Right lobe of liver (tissue), 4 donors: ENCODE data around the gene KEAP1.

Experiments
- POLR2A ChIP-seq: fragments of 450-650 bp; IDR thresholded peaks from one replicate; pipeline ENCODE4 v1.6.1; 2017; ENCODE audit warnings: antibody characterized with exemption, mild to moderate bottlenecking
- TF ChIP-seq, protein P1 (sequence below), 4 donors: fragments of 200-600 bp in 3 of 4; fragments of 450-650 bp in 1 of 4; IDR thresholded peaks; one replicate each; pipeline versions ENCODE4 v1.5.1 to v1.8.0; 2016 to 2022; ENCODE audit warnings: antibody characterized with exemption in 4 of 4, mild to moderate bottlenecking in 2 of 4
- donor health status: DM: no; HTN: no; CAD: no.
- donor health status: DM: no; HTN: no; CAD: no.
- donor health status: DM: no; HTN: yes; CAD: no.

DNA sequence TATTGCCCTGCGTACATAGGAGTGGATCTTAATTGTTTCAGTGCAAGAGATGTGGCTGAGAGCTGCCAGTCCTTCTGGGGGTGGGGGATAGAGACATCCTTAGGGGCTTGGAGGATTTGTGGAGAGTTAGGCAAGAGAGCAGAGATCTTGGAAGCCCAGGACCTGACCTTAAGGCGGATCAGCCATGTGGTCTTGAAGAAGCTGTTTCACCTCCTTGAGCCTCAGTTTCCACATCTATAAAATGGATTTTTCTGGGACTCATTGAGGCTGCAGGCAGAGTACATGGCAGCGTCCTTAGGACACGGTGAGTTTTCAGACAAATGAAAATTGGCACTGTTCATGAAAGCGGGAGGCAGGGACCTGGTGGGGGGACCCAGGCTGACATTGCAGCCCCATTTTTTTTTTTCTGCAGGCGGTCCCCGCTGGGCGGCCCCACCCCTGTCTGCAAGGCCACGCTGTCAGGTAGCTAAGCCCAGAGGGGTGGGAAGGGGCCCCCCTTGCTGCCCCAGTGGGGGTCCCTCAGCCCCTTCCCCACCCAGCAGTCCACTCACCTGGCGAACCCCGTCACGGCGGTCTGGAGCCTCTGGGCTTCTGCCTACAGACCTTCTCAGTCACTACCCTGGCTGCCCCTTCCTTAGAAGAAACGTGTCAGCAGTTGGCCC, 52.8 kb downstream of the KEAP1 start:
- no peak for TF ChIP-seq POLR2A
- TF ChIP-seq, protein P1, sequence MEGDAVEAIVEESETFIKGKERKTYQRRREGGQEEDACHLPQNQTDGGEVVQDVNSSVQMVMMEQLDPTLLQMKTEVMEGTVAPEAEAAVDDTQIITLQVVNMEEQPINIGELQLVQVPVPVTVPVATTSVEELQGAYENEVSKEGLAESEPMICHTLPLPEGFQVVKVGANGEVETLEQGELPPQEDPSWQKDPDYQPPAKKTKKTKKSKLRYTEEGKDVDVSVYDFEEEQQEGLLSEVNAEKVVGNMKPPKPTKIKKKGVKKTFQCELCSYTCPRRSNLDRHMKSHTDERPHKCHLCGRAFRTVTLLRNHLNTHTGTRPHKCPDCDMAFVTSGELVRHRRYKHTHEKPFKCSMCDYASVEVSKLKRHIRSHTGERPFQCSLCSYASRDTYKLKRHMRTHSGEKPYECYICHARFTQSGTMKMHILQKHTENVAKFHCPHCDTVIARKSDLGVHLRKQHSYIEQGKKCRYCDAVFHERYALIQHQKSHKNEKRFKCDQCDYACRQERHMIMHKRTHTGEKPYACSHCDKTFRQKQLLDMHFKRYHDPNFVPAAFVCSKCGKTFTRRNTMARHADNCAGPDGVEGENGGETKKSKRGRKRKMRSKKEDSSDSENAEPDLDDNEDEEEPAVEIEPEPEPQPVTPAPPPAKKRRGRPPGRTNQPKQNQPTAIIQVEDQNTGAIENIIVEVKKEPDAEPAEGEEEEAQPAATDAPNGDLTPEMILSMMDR (IDR thresholded peaks at IDR 0.05), result no peak
